CD4-positive, alpha-beta T cell treated with Interleukin-6 for 4 hours (primary cell): ENCODE measurements around the gene PPP1R26.

Experiments used
- DNase-seq: peaks from one replicate; pipeline ENCODE4 v3.0.0-alpha.2; 2020; ENCODE audit warnings: mixed read lengths

PPP1R26 gene

GRCh38 chr9:135461936-135462335 is 17.6 kb upstream of the PPP1R26 start:
- DNase-seq: no peak

GRCh38 chr9:135463140-135463539 is 16.4 kb upstream of the PPP1R26 start:
- DNase-seq: no peak

DNA sequence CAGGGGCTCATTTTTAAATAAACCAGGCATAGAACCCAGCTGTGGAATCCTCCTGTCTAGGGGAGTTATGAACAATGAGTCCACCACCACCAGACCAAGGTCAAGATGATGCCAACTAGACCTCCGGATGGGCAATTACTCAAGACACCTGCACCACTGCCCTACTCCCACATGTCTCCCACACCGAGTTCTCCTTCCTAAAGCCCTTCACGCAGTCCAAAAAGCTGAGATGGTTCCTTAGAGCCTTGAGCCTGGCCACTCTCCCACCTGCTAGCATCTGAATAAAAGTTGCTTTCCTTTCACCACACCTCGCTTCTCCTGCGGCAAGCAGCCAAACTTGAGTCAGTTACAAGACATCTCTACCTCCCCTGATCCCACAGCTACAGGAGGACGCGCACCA is 15.4 kb upstream of the PPP1R26 start:
- DNase-seq: no peak

DNA sequence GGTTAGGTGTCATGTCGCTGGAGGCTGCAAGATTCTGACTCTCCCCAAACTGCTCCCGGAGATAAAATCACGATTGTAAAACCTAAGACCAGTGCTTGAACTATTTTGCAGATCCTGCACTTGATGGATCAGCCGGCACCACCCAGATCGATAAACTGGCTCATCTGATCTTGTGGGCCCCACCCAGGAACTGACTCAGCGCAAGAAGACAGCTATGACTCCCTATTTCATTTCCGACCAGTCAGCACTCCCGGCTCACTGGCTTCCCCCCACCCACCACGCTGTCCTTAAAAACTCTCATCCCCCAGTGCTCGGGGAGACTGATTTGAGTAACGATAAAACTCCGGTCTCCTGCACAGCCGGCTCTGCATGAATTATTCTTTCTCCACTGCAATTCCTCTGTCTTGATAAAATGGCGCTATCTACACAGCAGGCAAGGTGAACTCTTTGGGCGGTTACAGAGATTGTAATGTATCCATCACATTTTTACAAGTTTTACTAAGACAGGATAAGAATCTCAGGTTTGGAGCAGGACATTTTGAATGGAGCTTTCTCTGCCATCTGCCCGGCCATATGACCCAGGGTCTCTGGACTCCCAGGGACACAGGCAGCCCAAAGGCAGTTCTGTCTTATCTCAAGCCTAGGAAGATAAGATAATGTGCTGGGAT is 10.6 kb upstream of the PPP1R26 start:
- DNase-seq: peak; percentile 57

DNA sequence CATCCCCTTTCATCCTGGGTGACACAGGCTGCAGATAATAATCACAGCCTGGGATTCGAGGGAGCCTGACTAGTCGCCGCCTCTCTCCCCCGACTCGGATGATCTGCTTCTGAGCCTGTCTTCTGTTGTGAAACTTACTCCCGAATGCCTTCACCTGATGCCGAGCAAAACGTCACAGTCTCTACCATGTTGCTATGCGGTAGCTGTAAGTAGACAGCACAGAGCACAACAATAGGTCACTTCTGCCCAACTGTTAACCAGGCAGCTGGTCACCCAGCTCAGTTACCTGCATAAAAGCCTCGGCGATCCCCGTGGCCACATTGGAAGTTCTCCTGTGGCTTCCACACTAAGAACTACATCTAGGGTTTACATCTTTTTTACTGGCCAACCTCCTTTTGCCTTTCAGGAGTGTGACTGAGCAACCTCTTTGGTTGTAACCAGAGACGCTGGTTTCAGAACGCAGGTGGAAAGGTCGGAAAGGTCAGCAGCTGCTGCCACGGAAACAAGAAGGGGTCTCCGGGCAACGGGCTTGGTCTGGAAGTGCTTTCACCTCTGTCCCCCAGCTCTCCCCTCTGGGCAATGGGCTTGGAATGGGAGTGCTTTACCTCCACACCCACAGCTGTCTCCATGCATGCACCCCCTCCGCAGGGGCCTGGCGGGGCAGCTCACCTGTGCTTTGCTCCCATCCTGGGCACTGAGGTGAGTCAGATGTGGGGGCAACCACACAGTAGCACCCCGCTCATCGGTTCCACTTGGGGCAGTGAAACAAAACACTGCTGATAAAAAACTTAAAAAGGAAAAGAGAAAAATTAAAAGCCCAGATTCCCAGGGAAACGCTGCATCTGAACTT is 7.6 kb upstream of the PPP1R26 start:
- DNase-seq: no peak

DNA sequence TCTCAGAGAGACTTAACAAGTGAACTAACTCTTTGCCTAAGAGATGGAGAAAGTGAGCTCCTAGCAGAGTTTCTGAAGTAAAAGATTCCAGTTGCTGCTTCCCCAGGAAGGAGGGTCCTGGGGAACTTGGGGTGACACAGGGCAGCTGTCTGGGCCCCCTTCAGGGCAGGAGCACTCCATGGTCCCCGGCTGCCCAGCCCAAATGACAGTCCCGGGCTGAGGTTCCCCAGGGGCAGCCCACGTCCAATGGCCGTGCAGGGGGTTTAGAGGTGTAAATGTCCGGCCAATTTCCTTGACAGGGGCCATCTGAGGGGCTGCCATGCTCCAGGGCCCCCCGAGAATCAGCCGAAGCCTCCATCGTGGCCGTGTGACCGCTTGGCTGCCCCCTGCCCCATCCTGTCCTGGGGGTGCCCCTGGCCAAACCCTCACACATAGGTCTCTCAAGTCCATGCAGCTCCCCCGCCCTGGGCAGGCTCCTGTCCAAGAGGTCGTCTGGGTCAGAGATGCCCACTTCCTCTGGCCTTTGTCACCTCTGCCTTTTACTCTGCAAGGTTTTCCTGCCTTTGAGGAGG is 5.5 kb upstream of the PPP1R26 start:
- DNase-seq: no peak

DNA sequence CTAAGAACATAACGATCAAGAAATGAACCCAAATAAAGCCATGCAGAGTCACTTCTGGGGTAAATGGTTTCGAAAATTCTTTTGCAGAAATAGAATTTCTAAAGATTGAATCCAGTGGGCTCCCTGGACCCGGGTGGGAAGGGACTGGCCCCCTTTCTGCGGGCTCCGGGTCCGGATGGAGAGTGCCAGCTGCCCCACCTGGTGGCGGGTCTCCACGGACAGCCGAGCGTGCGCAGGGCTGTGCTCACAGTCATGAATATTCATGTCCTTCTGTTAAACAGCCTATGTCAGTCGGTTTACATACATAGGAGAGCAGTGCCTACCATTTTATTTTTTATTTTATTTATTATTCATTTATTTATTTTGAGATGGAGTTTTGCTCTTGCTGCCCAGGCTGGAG is 4.7 kb upstream of the PPP1R26 start:
- peak; percentile 29 for DNase-seq

DNA sequence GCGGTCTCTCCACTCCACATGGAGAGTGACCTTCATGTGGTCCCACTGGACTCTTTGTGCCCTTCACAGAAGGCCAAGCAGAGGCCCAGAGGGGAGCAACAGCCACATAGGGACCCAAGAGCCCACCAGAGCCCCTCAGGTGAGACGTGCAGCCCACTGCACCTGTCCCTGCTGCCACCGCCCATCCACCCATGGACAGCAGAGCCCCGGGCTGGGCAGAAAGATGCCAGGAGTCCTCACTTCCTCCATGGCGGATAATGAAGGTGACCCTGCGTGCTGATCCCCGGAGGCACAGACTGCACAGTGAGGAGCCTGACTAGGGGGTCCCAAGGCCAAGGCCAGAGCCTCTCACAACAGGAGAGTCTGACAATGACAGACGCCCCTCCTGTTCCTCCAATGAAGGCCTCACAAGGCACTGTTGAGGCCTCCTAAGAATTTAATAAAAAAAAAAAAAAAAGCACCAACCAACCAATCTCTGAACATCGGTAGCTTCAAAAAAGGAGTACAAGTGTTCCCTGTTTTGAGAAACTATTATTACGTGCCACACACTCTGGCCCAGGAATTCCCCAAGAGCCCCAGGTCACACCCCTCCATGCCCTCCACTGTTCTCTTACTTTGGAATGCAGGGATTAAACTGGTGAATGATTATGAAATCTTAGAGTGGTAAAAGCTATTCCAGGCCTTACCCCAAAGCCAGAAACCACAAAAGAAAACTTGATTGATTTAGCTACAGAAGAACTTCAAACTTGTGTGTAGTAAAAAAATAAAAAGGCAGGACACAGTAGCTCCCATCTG is 2.8 kb upstream of the PPP1R26 start:
- DNase-seq: no peak

GRCh38 chr9:135478191-135478590 is 1.4 kb upstream of the PPP1R26 start:
- no peak for DNase-seq

- DNase-seq: peak; percentile 18
These were observed 633 bp upstream of the PPP1R26 start for GRCh38 chr9:135478829-135479468.

DNA sequence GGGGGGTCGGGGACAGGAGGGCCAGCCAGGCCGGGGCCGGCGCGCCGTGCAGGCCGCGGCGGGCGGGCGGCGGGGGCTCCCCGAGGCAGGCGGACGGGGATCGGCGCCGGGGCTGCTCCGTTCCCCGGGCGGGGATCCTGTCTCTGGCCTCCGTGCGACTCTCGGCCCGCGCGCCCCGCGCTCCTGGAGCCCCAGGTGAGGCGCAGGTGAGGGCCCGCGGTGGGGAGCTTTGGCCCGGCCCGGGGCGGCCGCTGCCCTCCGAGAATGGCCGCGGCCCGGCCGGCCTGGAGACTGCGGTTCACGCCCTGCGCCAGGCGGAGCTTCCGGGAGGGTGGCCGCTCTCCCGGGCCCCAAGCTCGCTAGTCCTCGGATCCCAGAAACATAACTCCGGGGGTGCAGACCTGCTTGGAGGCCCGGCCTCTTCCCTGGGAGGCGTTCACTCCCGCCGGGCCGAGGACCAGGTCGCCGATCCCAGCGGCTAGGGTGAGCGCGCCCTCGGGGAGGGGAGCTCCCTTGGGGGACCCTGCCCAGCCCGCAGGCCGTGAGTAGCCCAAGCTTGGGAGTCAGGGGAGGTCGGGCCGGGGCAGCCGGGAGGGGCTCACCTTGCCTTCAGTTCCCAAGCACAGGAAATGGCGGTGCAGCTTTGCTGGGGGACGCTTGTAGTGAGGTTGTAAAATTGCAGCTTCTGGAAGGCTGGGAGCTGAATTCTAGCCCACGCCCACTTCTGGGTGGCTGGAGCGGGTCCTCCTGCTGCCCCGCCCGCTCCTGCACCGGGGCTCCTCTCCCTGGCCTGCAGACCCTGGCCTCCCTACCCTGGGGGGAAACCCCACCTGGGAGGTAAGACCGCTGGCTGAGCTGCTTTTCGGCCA is 723 bp downstream of the PPP1R26 start:
- no peak for DNase-seq

- no peak for DNase-seq
These were observed 1.3 kb downstream of the PPP1R26 start for GRCh38 chr9:135480940-135481310.

DNA sequence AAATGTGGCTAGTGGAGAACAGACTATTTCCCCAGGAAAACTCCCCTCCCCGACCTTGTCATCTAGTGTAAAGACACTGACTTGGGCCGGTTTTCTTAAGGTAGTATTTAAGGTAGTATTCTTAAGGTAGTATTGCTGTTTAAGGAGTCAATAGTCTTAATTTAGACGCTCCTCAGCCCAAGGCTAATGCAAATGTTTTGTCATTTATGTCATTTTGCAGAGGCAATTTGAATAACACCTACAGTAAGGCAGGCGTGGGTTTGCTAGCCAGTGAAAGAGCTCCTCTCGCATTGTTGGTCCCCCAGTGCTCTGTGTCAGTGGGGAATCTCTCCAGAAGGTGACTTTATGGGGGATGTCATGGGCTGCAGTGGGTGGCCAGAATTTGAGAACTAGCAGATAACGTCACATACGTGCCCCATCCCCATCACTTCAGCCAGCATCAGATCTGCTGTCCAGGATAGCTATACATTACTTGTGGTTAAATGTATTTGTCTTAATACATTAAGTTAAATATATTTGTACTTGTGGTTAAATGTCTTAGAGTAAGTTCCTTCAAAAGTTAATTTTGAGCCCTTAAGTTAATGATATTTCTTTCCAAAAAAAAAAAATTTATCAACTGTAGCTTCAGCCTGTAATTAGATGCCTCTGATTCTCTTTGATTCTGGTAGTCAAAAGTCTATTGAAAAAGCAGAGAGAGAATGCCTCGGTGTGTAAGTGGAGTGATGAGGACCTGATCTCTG is 2.6 kb downstream of the PPP1R26 start:
- DNase-seq: no peak

- no peak for DNase-seq
These were observed 5.1 kb downstream of the PPP1R26 start for GRCh38 chr9:135484460-135485277.

DNA sequence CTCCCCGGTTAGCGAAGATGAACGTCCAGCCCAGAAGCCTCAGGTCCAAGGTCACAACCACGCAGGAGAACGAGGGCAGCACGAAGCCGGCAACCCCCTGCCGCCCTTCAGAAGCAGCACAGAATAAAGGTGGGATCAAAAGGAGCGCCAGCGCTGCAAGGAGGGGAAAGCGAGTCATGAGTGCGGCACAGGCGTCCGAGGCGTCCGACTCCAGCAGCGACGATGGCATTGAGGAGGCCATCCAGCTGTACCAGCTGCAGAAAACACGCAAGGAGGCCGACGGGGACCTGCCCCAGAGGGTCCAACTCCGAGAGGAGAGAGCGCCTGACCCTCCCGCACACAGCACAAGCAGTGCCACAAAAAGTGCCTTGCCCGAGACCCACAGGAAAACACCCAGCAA is 5.8 kb downstream of the PPP1R26 start:
- no peak for DNase-seq

DNA sequence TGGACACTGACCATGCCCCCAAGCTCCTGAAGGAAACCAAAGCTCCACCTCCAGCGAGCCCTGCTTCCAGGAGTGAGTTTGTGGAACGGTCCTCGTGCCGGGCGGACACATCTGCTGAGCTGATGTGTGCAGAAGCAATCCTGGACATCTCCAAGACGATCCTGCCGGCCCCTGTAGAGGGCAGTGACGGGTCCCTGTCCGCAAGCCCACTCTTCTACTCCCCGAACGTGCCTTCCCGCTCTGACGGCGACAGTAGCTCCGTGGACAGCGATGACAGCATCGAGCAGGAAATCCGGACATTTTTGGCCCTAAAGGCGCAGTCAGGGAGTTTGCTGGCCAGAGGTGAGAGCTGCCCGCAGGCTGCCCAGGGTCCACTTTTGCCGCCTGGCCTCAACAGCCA is 6.2 kb downstream of the PPP1R26 start:
- DNase-seq: no peak

DNA sequence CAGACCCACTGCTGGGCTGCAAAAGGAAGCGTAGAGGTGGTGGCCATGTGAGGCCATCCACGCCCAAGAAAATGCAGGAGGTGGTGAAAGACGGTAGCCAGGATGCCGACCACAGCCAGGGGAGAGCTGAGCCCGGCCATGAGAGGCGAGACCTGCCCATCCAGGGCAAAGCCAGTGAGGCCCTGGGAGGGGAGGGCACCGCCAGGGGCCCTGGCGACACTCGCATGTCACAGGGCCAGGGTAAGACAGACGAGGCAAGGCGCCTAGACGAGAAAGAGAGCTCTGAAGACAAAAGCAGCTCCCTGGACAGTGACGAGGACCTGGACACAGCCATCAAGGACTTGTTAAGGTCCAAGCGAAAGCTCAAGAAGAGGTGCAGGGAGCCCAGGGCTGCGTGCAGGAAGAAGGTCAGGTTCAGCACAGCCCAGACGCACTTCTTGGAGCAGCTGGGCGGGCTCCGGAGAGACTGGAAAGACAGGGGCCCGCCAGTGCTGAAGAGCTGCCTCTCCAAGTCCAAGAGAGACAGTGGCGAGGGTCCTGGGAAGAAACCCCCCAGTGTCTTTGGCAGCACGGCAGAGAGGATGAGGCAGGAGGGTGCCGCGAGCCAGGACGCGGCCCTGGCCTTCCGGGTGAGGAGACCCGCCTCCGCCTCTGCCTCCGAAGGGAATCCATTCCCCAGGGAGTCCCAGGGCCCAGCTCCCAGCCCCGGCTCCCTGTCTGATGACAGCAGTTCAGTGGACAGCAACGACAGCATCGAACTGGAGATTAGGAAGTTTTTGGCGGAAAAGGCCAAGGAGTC is 6.9 kb downstream of the PPP1R26 start:
- DNase-seq: no peak

- DNase-seq: no peak
These were observed 7.9 kb downstream of the PPP1R26 start for GRCh38 chr9:135487281-135488012.

GRCh38 chr9:135488013-135488330 is 8.4 kb downstream of the PPP1R26 start:
- no peak for DNase-seq
